HL-60 (cell line): Measurements from ENCODE around the gene AGRN.

Source experiments
- DNase-seq, 2 experiments: peaks; one replicate each; pipeline ENCODE4 v3.0.0-alpha.2; 2010 to 2020; ENCODE audit warnings: low read depth in 1 of 2, low spot score in 1 of 2
- H3K27ac ChIP-seq: fragments of 250-450 bp; sonication (Bioruptor Pico); replicated peaks from 2 replicates; pipeline ENCODE4 v1.5.1; 2020; ENCODE audit warnings: mild to moderate bottlenecking, moderate library complexity
- H3K27me3 ChIP-seq: fragments of 250-450 bp; sonication (Bioruptor Pico); 2 replicates; pipeline ENCODE4 v1.5.1; 2021; ENCODE audit warnings: mild to moderate bottlenecking, moderate library complexity; ENCODE audit not compliant: insufficient read depth, poor library complexity, severe bottlenecking
- H3K4me3 ChIP-seq: replicated peaks from 2 replicates; pipeline ENCODE4 v1.5.1; 2011; ENCODE audit warnings: mild to moderate bottlenecking, control low read depth, low read length; ENCODE audit not compliant: insufficient read depth
- GABPA ChIP-seq: IDR thresholded peaks from 2 replicates; pipeline ENCODE4 v1.6.1; 2012; ENCODE audit warnings: low read depth
- POLR2AphosphoS5 ChIP-seq: IDR thresholded peaks from 2 replicates; pipeline ENCODE4 v1.6.1; 2012; ENCODE audit warnings: low read depth
- SPI1 ChIP-seq: IDR thresholded peaks from 2 replicates; pipeline ENCODE4 v1.6.1; 2012; ENCODE audit warnings: low read depth, mild to moderate bottlenecking, borderline replicate concordance
- TF ChIP-seq, protein P1 (sequence below): IDR thresholded peaks from one replicate; pipeline ENCODE4 v1.5.1; 2011; ENCODE audit warnings: low read length, control low read depth, inconsistent platforms; ENCODE audit not compliant: insufficient read depth
- TF ChIP-seq, protein P2 (sequence below): IDR thresholded peaks from 2 replicates; pipeline ENCODE4 v1.6.1; 2012; ENCODE audit warnings: low read depth; ENCODE audit not compliant: insufficient replicate concordance

The AGRN gene

DNA sequence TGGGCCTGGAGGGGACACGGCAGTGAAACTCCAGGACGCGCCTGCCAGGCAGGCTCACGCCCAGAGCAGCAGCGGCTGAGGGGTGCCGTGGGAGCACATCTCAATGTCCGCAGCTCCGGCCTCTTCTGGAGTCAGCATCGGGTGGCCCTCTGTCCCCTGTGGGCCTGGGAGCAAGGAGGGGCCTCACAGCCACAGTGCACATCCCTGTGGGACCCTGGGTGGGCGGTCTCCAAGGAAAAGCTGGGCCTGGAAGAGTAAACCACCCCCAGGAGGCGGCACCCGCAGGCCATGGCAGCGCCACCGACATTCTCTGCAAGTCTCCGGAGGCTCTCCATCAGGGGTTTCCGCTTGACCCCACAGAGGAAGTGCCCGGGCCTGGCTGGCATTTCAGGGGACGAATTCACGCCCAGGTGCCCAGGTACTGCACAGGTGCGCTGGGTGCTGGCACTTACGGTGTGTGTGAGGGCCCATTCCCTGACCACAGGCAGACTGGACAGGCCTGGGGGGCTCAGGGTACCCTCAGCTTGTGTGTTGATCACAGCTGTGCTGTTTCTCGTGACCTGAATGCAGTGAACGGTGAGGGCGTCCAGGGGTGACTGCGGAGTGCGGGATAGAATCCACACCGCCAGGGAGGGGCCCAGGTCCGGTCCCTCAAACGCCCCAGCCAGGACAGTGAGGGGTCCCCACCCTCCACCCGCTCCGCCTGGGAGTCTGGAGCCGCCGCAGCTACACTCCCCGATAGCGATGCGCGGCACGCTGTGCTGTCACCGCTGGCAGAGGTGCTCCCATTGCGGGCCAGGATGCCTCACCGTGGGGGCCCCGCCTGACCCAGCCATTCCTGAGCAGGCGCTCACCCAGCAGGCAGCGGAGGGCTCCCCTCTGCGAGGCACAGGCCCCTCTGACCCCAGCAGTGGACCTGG is 70.8 kb downstream of the AGRN start:
- Histone ChIP-seq H3K27me3 (no peaks in the 10 kb centered on the region), H3K4me3 (no peak overlapping the region), H3K27ac (no peak overlapping the region)
- DNase-seq, result no peak
- TF ChIP-seq GABPA (no peak), SPI1 (no peak), POLR2AphosphoS5 (no peak)
- TF ChIP-seq, protein P1, sequence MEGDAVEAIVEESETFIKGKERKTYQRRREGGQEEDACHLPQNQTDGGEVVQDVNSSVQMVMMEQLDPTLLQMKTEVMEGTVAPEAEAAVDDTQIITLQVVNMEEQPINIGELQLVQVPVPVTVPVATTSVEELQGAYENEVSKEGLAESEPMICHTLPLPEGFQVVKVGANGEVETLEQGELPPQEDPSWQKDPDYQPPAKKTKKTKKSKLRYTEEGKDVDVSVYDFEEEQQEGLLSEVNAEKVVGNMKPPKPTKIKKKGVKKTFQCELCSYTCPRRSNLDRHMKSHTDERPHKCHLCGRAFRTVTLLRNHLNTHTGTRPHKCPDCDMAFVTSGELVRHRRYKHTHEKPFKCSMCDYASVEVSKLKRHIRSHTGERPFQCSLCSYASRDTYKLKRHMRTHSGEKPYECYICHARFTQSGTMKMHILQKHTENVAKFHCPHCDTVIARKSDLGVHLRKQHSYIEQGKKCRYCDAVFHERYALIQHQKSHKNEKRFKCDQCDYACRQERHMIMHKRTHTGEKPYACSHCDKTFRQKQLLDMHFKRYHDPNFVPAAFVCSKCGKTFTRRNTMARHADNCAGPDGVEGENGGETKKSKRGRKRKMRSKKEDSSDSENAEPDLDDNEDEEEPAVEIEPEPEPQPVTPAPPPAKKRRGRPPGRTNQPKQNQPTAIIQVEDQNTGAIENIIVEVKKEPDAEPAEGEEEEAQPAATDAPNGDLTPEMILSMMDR, result no peak
- TF ChIP-seq, protein P2, sequence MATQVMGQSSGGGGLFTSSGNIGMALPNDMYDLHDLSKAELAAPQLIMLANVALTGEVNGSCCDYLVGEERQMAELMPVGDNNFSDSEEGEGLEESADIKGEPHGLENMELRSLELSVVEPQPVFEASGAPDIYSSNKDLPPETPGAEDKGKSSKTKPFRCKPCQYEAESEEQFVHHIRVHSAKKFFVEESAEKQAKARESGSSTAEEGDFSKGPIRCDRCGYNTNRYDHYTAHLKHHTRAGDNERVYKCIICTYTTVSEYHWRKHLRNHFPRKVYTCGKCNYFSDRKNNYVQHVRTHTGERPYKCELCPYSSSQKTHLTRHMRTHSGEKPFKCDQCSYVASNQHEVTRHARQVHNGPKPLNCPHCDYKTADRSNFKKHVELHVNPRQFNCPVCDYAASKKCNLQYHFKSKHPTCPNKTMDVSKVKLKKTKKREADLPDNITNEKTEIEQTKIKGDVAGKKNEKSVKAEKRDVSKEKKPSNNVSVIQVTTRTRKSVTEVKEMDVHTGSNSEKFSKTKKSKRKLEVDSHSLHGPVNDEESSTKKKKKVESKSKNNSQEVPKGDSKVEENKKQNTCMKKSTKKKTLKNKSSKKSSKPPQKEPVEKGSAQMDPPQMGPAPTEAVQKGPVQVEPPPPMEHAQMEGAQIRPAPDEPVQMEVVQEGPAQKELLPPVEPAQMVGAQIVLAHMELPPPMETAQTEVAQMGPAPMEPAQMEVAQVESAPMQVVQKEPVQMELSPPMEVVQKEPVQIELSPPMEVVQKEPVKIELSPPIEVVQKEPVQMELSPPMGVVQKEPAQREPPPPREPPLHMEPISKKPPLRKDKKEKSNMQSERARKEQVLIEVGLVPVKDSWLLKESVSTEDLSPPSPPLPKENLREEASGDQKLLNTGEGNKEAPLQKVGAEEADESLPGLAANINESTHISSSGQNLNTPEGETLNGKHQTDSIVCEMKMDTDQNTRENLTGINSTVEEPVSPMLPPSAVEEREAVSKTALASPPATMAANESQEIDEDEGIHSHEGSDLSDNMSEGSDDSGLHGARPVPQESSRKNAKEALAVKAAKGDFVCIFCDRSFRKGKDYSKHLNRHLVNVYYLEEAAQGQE, result no peak

DNA sequence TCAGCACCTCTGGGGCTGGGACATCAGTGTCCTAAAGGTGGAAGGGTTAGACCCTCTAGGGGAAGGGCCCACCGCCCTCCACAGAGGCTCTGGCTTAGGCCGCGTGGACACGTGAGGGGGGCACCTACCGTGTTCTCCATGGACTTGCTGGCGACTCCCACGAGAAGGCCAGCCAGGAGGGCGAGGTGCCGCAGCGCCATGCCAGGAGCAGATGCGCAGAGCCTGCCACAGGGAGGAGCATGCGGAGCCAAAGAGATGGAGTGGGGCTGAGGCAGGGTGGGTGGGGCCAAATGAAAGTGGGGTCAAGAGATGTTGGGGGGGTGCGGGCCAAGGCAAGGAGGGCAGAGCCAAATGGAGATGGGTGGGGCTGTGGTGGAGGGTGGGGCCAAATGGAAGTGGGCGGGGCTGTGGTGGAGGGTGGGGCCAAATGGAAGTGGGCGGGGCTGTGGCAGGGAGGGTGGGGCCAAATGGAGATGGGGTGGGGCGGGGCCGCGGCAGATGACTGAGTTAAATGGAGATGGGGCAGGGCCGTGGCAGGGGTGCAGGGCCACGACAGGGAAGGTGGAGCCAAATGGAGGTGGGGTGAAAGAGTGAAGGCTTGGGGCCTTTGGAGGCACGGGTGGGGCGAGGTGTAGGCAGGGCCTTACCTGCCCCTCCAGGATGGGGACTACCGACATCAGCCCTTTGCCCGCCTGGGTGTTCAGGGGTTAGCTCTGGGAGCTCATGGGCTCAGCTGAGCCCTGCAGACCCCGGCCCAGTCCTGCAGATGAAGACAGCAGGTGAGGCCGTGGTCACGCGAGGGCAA is 71.6 kb downstream of the AGRN start:
- no peak overlapping the region for H3K4me3 ChIP-seq
- TF ChIP-seq, protein P2, result no peak
- no peak for TF ChIP-seq GABPA
- no peak for TF ChIP-seq SPI1
- no peak for TF ChIP-seq POLR2AphosphoS5
- TF ChIP-seq, protein P1, result no peak
- no peak overlapping the region for H3K27ac ChIP-seq
- DNase-seq, result no peak
- no peaks in the 10 kb centered on the region for H3K27me3 ChIP-seq

DNA sequence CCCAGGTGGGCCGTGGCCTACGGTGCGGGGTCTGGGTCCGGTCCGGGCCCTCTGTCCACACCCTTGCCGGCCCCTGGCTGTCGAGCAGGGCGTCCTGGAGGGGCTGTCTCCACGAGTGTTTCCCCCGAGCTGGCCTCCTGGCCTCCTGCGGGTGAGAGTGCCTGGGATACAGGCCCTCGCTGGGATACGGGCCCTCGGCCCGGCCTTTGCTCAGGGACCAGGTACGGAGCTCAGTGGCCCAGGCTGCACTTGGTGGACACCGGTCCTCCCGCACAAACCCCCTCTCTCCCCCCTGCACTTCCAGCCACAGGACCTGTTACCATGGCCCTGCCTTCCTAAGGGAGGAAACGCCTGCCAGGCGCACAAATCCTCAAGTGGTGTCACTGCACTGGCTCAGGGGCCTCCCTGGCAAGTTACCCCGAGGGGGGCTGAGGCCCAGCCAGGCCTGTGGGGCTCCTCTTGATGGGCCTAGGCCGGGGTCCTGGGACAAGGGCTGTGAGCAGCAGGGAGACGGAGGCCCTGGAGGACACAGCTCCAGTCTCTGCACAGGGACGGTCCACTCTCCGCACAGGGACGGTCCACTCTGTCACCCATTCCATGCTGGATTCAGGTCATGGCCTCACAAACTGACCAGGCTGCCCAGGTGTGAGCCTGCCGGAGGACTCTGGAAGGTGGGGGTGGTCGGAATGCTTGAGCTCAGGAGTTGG is 72.4 kb downstream of the AGRN start:
- TF ChIP-seq SPI1, result no peak
- no peak for DNase-seq
- no peak overlapping the region for H3K27ac ChIP-seq
- H3K4me3 ChIP-seq, result no peak overlapping the region
- H3K27me3 ChIP-seq, result no peaks in the 10 kb centered on the region
